HG03571 (cell line): ENCODE results near the gene FSTL1.

ENCODE experiments used
- ATAC-seq: cut with Tn5 transposase; IDR thresholded peaks from one replicate; pipeline ENCODE4 v1.9.1; 2021; ENCODE audit not compliant: unreplicated experiment

Gene FSTL1

DNA sequence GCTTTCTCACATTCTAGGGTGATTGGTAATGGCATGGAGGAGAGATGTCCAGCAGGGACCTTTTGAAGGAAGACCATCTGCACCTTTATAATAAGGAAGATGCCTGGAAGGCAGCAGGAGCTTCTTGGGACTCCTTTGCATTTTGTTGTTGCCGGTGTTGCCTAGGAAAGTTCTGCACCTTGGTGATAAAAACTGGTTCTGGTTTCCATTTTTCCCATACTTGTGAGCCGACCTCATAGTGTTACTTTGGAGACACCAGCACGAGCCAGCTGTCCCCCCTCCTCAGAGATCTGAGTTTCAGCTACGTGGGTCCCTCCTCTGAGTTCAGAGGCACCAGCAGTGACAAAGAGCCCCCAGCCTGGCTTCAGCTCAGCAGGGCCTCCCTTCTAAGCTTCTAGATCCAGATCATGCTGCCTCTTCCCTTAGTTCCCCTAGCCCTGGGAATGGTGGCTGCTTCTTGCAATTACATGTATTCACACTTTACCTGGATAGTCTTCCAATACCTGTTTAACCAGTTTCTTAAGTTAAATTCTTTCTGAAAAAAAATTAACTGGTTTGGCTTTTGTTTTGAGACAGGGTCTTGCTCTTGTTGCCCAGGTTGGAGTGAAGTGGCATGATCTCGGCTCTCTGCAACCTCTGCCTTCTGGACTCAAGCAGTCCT is 18.0 kb upstream of the FSTL1 start:
- no peak for ATAC-seq

GRCh38 chr3:120462409-120462959 is 11.7 kb upstream of the FSTL1 start:
- ATAC-seq: no peak

- ATAC-seq: no peak
Measured at GRCh38 chr3:120461416-120461815, 10.6 kb upstream of the FSTL1 start.

- ATAC-seq: no peak
Measured at GRCh38 chr3:120460862-120461261, 10.1 kb upstream of the FSTL1 start.

DNA sequence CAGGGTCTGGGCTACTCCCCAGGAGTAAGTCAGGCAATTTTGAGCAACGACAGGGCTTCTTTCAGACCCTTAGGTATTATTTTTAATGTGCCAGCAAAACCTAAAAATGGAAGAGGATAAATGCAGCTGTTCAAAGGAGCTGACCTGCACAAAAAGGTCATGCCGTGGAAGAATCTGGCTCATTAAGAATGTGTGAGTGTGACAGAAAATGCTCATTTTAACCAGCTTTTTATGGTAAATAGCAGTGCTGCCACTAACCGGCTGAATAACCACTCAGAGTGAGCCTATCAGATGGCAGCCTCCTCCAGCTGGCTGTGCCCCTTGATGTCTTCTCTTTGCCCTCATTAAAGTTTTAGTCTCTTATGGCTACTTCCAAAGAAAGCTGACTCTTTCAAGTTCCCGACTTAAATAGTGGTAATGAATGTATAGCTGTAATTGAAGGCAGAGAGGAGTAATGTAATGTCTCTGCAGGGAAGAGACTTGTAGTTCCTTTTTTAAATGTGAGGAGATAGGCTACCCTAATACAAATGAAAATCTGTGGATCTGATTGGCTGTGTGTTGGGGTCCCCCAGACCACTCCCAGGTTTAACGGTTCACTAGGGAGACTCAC is 9.5 kb upstream of the FSTL1 start:
- ATAC-seq: no peak

DNA sequence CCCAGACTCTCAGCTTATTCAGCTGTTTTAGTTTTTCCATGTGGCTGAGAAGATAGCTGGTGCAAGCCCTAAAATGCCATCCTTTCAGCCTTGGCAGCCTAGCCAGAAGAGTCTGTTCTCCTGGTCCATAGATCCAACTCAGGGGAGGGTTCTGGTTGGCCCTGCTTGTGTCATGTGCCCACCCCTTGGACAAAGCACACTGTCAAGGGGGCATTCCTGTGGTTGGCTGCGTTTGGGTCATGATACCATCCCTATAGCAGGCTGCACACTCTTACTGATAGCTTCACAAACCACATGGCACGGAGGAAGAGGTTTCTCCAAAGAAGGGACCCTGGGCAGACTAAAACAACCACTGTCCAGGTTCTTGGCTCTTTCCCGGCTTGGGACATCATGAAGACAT is 8.4 kb upstream of the FSTL1 start:
- no peak for ATAC-seq

DNA sequence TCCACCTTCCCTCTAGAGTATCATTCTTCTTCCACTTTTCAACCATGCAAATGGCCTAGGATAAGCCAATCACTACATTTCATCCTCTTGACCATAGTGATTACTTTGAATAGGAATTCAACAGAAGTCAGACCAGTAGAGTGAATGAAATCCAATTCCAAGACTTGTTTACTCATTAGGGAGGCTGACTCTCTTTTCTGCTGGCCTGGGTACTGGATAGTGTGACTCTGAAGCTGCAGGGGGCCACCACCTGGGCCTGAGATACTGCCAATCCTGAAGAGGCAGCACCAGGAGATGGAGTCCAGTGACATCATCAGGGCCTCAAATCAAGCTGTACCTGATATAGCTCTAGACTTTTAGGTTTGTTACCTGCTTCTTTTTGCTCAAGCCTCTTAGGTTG is 7.0 kb upstream of the FSTL1 start:
- ATAC-seq: no peak

- no peak for ATAC-seq
Measured at GRCh38 chr3:120454076-120454689, 3.4 kb upstream of the FSTL1 start.

GRCh38 chr3:120452816-120453215 is 2.0 kb upstream of the FSTL1 start:
- ATAC-seq: no peak

DNA sequence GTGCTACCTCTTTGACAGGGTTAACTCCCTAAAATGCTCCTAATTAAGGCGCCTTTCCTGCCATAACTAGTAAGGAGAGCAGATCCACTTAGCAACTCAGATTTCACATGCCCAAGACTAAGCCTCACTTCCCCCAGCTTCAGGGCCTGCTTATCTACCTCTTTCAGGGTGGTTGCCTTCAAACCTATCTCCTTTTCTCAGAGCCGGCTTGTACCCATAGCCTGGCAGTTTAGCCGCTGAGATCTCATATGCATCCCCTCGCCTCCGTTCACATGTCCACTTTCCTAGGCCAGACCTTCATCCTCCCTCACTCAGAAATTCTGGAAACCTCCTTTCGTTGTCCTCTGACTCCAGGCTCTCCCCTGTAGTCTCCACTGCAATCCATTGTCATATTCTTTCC is 1.0 kb upstream of the FSTL1 start:
- no peak for ATAC-seq

GRCh38 chr3:120451272-120451761 is 525 bp upstream of the FSTL1 start:
- ATAC-seq: no peak

- no peak for ATAC-seq
Measured at GRCh38 chr3:120449701-120450599, 842 bp downstream of the FSTL1 start.

DNA sequence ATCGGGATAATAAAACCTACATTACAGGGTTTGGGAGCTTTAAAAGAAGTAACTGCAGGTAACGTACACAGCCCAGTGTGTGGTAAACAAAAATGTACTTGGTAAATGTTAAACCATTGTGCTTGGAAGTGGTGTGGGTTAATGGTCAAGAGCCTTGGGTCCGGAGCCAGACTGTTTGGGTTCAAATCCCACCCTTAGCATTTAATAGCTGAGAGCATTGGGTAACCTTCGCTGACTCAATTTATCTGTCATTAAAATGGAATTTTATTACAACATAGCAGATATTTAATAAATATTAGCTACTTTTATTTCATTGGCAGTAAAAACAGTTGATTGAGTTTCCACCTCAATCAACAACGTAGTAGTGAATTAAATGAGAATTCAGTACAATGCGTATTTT is 1.5 kb downstream of the FSTL1 start:
- no peak for ATAC-seq

DNA sequence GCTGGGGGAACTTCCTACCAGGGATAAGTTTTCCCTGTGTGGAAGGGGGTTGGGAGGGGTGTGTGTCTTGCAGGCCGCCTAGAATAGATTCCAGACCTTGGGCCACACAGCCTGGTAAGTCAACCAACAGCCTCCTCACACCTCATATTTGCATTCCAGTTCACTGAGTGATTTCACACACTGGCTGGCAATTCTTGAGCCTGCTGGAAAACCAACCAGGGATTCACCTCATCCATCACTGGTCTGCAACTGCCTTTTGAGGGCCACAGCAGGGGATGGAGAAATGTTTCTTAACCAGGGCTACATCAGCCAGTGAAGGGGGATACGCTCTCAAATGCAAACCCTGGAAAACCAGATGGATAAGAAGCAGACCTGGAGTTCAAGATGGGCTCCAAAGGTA is 2.0 kb downstream of the FSTL1 start:
- no peak for ATAC-seq

- ATAC-seq: no peak
Measured at GRCh38 chr3:120446891-120447668, 3.7 kb downstream of the FSTL1 start.

DNA sequence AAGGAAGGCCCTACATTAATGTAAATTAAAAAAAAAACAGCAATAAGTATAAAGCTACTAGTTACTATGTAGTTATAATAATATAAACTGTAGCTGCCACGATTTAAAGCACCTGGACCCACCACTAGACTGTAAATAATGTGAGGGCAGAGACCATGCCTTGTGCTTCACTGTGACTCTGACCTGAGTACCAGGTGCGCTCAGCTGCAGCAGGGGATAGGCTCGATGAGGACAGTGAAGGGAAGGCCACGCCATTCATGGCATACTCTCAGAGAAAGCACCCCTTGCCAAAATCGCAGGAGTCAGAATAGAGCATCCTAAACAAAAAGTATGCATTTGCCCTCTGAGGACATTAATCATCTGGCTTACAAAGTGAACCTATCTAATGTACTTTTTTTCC is 5.1 kb downstream of the FSTL1 start:
- ATAC-seq: no peak

- ATAC-seq: no peak
Measured at GRCh38 chr3:120443626-120444123, 7.1 kb downstream of the FSTL1 start.

GRCh38 chr3:120442975-120443517 is 7.7 kb downstream of the FSTL1 start:
- ATAC-seq: no peak

- ATAC-seq: no peak
Measured at GRCh38 chr3:120441776-120442175, 9.0 kb downstream of the FSTL1 start.

- no peak for ATAC-seq
Measured at GRCh38 chr3:120440762-120441161, 10.0 kb downstream of the FSTL1 start.
